Measurements from ENCODE around the gene POLR1D. TPM values are rescaled to one million over a fixed set of nuclear protein-coding genes. Genes with fewer than 3 reads are reported as not detected.
"Not testable (repeated sequence)": the region's sequence is repeated elsewhere in the genome, so short reads cannot be mapped to it uniquely, and the experiment has no call there.

Gene POLR1D
- polyA plus RNA-seq, 3 donors: 92.1 to 280 (median 96.3) TPM

- WGBS, 3 donors: 22 to 56% (median 45%) methylated on average over 2 of the region's 2 CpGs
- no peak overlapping the region for H3K27ac ChIP-seq (ENCODE audit: low read depth, low read length)
These were observed 16.0 kb upstream of the POLR1D start for GRCh38 chr13:27605610-27606200.

- 33 to 54% (median 49%) methylated on average over 4 of the region's 4 CpGs for WGBS, 3 donors
- no peak overlapping the region for H3K27ac ChIP-seq (ENCODE audit: low read depth, low read length)
These were observed 14.6 kb upstream of the POLR1D start for GRCh38 chr13:27607125-27607524.

GRCh38 chr13:27613628-27614027, 8.1 kb upstream of the POLR1D start:
- 27 to 96% (median 87%) methylated on average over 7 of the region's 7 CpGs for WGBS, 3 donors
- no peak overlapping the region for H3K27ac ChIP-seq (ENCODE audit: low read depth, low read length)

GRCh38 chr13:27617881-27618321, 3.8 kb upstream of the POLR1D start:
- WGBS, 3 donors: 29 to 92% (median 91%) methylated on average over 3 of the region's 3 CpGs
- H3K27ac ChIP-seq (ENCODE audit: low read depth, low read length): no peak overlapping the region

- 8 to 33% (median 31%) methylated on average over 10 of the region's 10 CpGs for WGBS, 3 donors
- H3K27ac ChIP-seq (ENCODE audit: low read depth, low read length): no peak overlapping the region
These were observed 2.5 kb upstream of the POLR1D start for GRCh38 chr13:27619093-27619727.

- WGBS, 3 donors: 0 to 1% (median 1%) methylated on average over 46 to 47 of the region's 47 CpGs
- H3K27ac ChIP-seq (ENCODE audit: low read depth, low read length): no peak overlapping the region
These were observed 1.8 kb upstream of the POLR1D start for GRCh38 chr13:27619728-27620376.

- 0% methylated on average over 61 to 79 of the region's 79 CpGs for WGBS, 3 donors
- peak within 1 kb of the TSS; percentile 25 for H3K27ac ChIP-seq (ENCODE audit: low read depth, low read length)
These were observed 1.1 kb upstream of the POLR1D start, which contains the start of gene LNX2 for GRCh38 chr13:27620377-27621115. LNX2 (minus strand) TSS chr13:27620529; CDS start chr13:27581703, 38,826 bp downstream.

- 0% methylated on average over 8 of the region's 8 CpGs for WGBS, 3 donors
- peak overlapping the region; percentile 25 for H3K27ac ChIP-seq (ENCODE audit: low read depth, low read length)
These were observed 651 bp upstream of the POLR1D start for GRCh38 chr13:27621116-27621365.

GRCh38 chr13:27622102-27622820, 569 bp downstream of the POLR1D start:
- 7 to 9% (median 8%) methylated on average over 13 of the region's 13 CpGs for WGBS, 3 donors
- peak overlapping the region; percentile 80 for H3K27ac ChIP-seq (ENCODE audit: low read depth, low read length)

GRCh38 chr13:27622881-27623280, 1.2 kb downstream of the POLR1D start:
- 66 to 85% (median 85%) methylated on average over 7 of the region's 7 CpGs for WGBS, 3 donors
- H3K27ac ChIP-seq (ENCODE audit: low read depth, low read length): no peak overlapping the region

GRCh38 chr13:27624071-27624470, 2.4 kb downstream of the POLR1D start:
- WGBS, 3 donors: 47 to 96% (median 86%) methylated on average over 3 of the region's 3 CpGs
- H3K27ac ChIP-seq (ENCODE audit: low read depth, low read length): no peak overlapping the region

- 66 to 93% (median 84%) methylated on average over 2 of the region's 2 CpGs for WGBS, 3 donors
- no peak overlapping the region for H3K27ac ChIP-seq (ENCODE audit: low read depth, low read length)
These were observed 4.1 kb downstream of the POLR1D start for GRCh38 chr13:27625839-27626238.

- WGBS, 3 donors: 78 to 92% (median 91%) methylated on average over 3 of the region's 3 CpGs
These were observed 5.7 kb downstream of the POLR1D start for GRCh38 chr13:27627380-27627779.

GRCh38 chr13:27628081-27628480, 6.4 kb downstream of the POLR1D start:
- no peak overlapping the region for H3K27ac ChIP-seq (ENCODE audit: low read depth, low read length)
- WGBS, 3 donors: 47 to 78% (median 70%) methylated on average over 4 of the region's 4 CpGs

More at GRCh38 chr13:27627380-27627779, 5.7 kb downstream of the POLR1D start:
- no peak overlapping the region for H3K27ac ChIP-seq (ENCODE audit: low read depth, low read length)

- H3K27ac ChIP-seq (ENCODE audit: low read depth, low read length): not testable (repeated sequence)
- 96 to 98% (median 98%) methylated on average over 4 of the region's 4 CpGs for WGBS, 3 donors
These were observed 7.1 kb downstream of the POLR1D start for GRCh38 chr13:27628766-27629165.

GRCh38 chr13:27631156-27631555, 9.5 kb downstream of the POLR1D start:
- H3K27ac ChIP-seq (ENCODE audit: low read depth, low read length): no peak overlapping the region
- 79 to 93% (median 93%) methylated on average over 4 of the region's 4 CpGs for WGBS, 3 donors

- WGBS, 3 donors: 72 to 98% (median 98%) methylated on average over 2 of the region's 2 CpGs
- H3K27ac ChIP-seq (ENCODE audit: low read depth, low read length): no peak overlapping the region
These were observed 10.0 kb downstream of the POLR1D start for GRCh38 chr13:27631665-27632064.

GRCh38 chr13:27632214-27632613, 10.5 kb downstream of the POLR1D start:
- no peak overlapping the region for H3K27ac ChIP-seq (ENCODE audit: low read depth, low read length)
- 89 to 95% (median 89%) methylated on average over 4 of the region's 4 CpGs for WGBS, 3 donors

GRCh38 chr13:27632648-27633047, 11.0 kb downstream of the POLR1D start:
- WGBS, 3 donors: 88 to 100% (median 94%) methylated on average over 1 of the region's 1 CpG

More at GRCh38 chr13:27632648-27633047, 11.0 kb downstream of the POLR1D start:
- H3K27ac ChIP-seq (ENCODE audit: low read depth, low read length): no peak overlapping the region

Data from adipose tissue (tissue), 3 donors.